Upper lobe of left lung (tissue), 6 donors: ENCODE results near the gene HHAT. TPM values are rescaled to one million over a fixed set of nuclear protein-coding genes. Genes with fewer than 3 reads are reported as not detected.

Experiments used
- ATAC-seq, 2 donors: fragments of 200-7000 bp; cut with Tn5 transposase; one replicate each; pipeline ENCODE4 v1.9.1; 2022; ENCODE audit warnings: mild to moderate bottlenecking in 2 of 2, moderate library complexity in 2 of 2; ENCODE audit not compliant: low FRiP score in 2 of 2
- DNase-seq, 2 donors: peaks; one replicate each; pipeline ENCODE4 v3.0.0-alpha.2; 2019 to 2020
- H3K27ac ChIP-seq, 4 donors: fragments of 200-600 bp; sonication (generic); one replicate each; pipeline ENCODE4 v1.5.1; 2016 to 2019
- H3K27me3 ChIP-seq, 4 donors: fragments of 200-600 bp; sonication (generic); one replicate each; pipeline ENCODE4 v1.5.1; 2017 to 2019
- H3K36me3 ChIP-seq, 4 donors: fragments of 200-600 bp; sonication (generic); one replicate each; pipeline ENCODE4 v1.5.1; 2016 to 2019
- H3K4me1 ChIP-seq, 4 donors: fragments of 200-600 bp; sonication (generic); one replicate each; pipeline ENCODE4 v1.5.1; 2018 to 2019
- H3K4me3 ChIP-seq, 4 donors: fragments of 200-600 bp; sonication (generic); one replicate each; pipeline ENCODE4 v1.5.1; 2017 to 2019; ENCODE audit warnings: mild to moderate bottlenecking in 2 of 4, moderate library complexity in 1 of 4
- H3K9me3 ChIP-seq, 4 donors: fragments of 200-600 bp; sonication (generic); one replicate each; pipeline ENCODE4 v1.5.1; 2018 to 2019
- CTCF ChIP-seq, 6 experiments: fragments of 450-650 bp in 4 of 6; fragments of 200-600 bp in 2 of 6; sonication (generic) in 2 of 6; IDR thresholded peaks; one replicate each; pipeline ENCODE4 v1.5.1; 2016 to 2019; ENCODE audit warnings: antibody characterized with exemption in 6 of 6
- EP300 ChIP-seq, 4 donors: sonication (generic); formaldehyde crosslinking; IDR thresholded peaks; one replicate each; pipeline ENCODE4 v1.5.1; 2017; ENCODE audit warnings: antibody characterized with exemption in 4 of 4, control low read depth in 2 of 4
- POLR2A ChIP-seq, 4 donors: fragments of 450-650 bp; IDR thresholded peaks; one replicate each; pipeline ENCODE4 v1.5.1; 2016 to 2017; ENCODE audit warnings: antibody characterized with exemption in 4 of 4, mild to moderate bottlenecking in 2 of 4
- POLR2AphosphoS5 ChIP-seq, 2 donors: sonication (generic); formaldehyde crosslinking; IDR thresholded peaks; one replicate each; pipeline ENCODE4 v1.5.1; 2017; ENCODE audit warnings: antibody characterized with exemption in 2 of 2
- WGBS, 2 donors: methylation state at CpG; one replicate each; pipeline ENCODE4 v1.1.5; 2017 to 2018; 5-methylcytosine and 5-hydroxymethylcytosine counted together
- total RNA-seq, 6 donors: library from RNA; depleted of rRNA in 4 of 6; stranded (reverse); fragments of >200 nt in 4 of 6; gene quantifications; one replicate each; pipeline versions ENCODE4 v1.1.0 to v1.2.1, GENCODE V29; 2016 to 2021
- donor health status: DM: no; HTN: no; CAD: no; lungs with moderate emphysema.
- donor health status: DM: no; HTN: yes; CAD: no; lungs with severe emphysema.

The HHAT gene
- total RNA-seq, 6 donors from 2014 or later: 4.6 to 8.1 (median 5.7) TPM

GRCh38 chr1:210397681-210398080 is 69.0 kb downstream of the HHAT start:
- ATAC-seq: no peak
- 91 to 92% methylated on average over 5 of the region's 5 CpGs for WGBS, 2 donors

GRCh38 chr1:210398466-210398865 is 69.8 kb downstream of the HHAT start:
- Histone ChIP-seq H3K27me3 (no peaks in the 10 kb centered on the region), H3K36me3 (no peaks in the 10 kb centered on the region), H3K27ac (no peak overlapping the region), H3K4me1 (no peaks in the 10 kb centered on the region), H3K9me3 (no peaks in the 10 kb centered on the region), H3K4me3 (no peak overlapping the region)
- no peak for DNase-seq
- TF ChIP-seq POLR2AphosphoS5 (IDR thresholded peaks at IDR 0.05) (no peak), POLR2A (IDR thresholded peaks at IDR 0.05) (no peak), EP300 (IDR thresholded peaks at IDR 0.05) (no peak), CTCF (IDR thresholded peaks at IDR 0.05) (no peak)
- 63 to 74% methylated on average over 1 of the region's 1 CpG for WGBS, 2 donors
- no peak for ATAC-seq

More at GRCh38 chr1:210397681-210398080, 69.0 kb downstream of the HHAT start:
- DNase-seq: no peak
- Histone ChIP-seq H3K4me3 (no peak overlapping the region), H3K9me3 (no peaks in the 10 kb centered on the region), H3K4me1 (no peaks in the 10 kb centered on the region), H3K27me3 (no peaks in the 10 kb centered on the region), H3K36me3 (no peaks in the 10 kb centered on the region), H3K27ac (no peak overlapping the region)
- TF ChIP-seq POLR2A (IDR thresholded peaks at IDR 0.05) (no peak), POLR2AphosphoS5 (IDR thresholded peaks at IDR 0.05) (no peak), CTCF (IDR thresholded peaks at IDR 0.05) (no peak), EP300 (IDR thresholded peaks at IDR 0.05) (no peak)

GRCh38 chr1:210400043-210400840 is 71.5 kb downstream of the HHAT start:
- TF ChIP-seq POLR2AphosphoS5 (IDR thresholded peaks at IDR 0.05) (no peak), POLR2A (IDR thresholded peaks at IDR 0.05) (no peak), EP300 (IDR thresholded peaks at IDR 0.05) (no peak), CTCF (IDR thresholded peaks at IDR 0.05) (peak; percentile 57 to 80 (median 65))
- WGBS, 2 donors: 68 to 74% methylated on average over 5 of the region's 5 CpGs
- H3K27me3 ChIP-seq: no peaks in the 10 kb centered on the region

GRCh38 chr1:210402560-210402959 is 73.9 kb downstream of the HHAT start:
- ATAC-seq: no peak
- 100% methylated on average over 1 of the region's 1 CpG for WGBS, 2 donors
- no peaks in the 10 kb centered on the region for H3K9me3 ChIP-seq

More at GRCh38 chr1:210400043-210400840, 71.5 kb downstream of the HHAT start:
- Histone ChIP-seq H3K4me1 (no peaks in the 10 kb centered on the region), H3K4me3 (no peak overlapping the region), H3K36me3 (no peaks in the 10 kb centered on the region), H3K9me3 (no peaks in the 10 kb centered on the region), H3K27ac (no peak overlapping the region)
- ATAC-seq: peak; percentile 86 to 87
- peak in 1 of 2 donors; percentile 35 for DNase-seq

More at GRCh38 chr1:210402560-210402959, 73.9 kb downstream of the HHAT start:
- DNase-seq: no peak
- H3K27ac ChIP-seq: no peak overlapping the region
- no peaks in the 10 kb centered on the region for H3K27me3 ChIP-seq
- no peak overlapping the region for H3K4me3 ChIP-seq
- H3K4me1 ChIP-seq: no peaks in the 10 kb centered on the region
- no peak for TF ChIP-seq CTCF (IDR thresholded peaks at IDR 0.05)
- no peak for TF ChIP-seq EP300 (IDR thresholded peaks at IDR 0.05)
- no peak for TF ChIP-seq POLR2AphosphoS5 (IDR thresholded peaks at IDR 0.05)
- no peak for TF ChIP-seq POLR2A (IDR thresholded peaks at IDR 0.05)
- H3K36me3 ChIP-seq: no peaks in the 10 kb centered on the region
